Sigmoid colon (tissue), 4 donors: ENCODE data around the gene COG7.
"Not testable (repeated sequence)": the region's sequence is repeated elsewhere in the genome, so short reads cannot be mapped to it uniquely, and the experiment has no call there.

Experiments
- EP300 ChIP-seq, 4 donors: sonication (generic); formaldehyde crosslinking; IDR thresholded peaks; one replicate each; pipeline ENCODE4 v1.6.1; 2017; ENCODE audit warnings: antibody characterized with exemption in 4 of 4
- POLR2A ChIP-seq, 2 donors: fragments of 450-650 bp; IDR thresholded peaks; one replicate each; pipeline ENCODE4 v1.6.1; 2016; ENCODE audit warnings: antibody characterized with exemption in 2 of 2, mild to moderate bottlenecking in 2 of 2, moderate library complexity in 2 of 2
- TF ChIP-seq, protein P1 (sequence below), 4 experiments: fragments of 450-650 bp in 3 of 4; fragments of 200-600 bp in 1 of 4; IDR thresholded peaks; one replicate each; pipeline ENCODE4 v1.5.1; 2016 to 2019; ENCODE audit warnings: antibody characterized with exemption in 4 of 4, mild to moderate bottlenecking in 3 of 4, moderate library complexity in 2 of 4

DNA sequence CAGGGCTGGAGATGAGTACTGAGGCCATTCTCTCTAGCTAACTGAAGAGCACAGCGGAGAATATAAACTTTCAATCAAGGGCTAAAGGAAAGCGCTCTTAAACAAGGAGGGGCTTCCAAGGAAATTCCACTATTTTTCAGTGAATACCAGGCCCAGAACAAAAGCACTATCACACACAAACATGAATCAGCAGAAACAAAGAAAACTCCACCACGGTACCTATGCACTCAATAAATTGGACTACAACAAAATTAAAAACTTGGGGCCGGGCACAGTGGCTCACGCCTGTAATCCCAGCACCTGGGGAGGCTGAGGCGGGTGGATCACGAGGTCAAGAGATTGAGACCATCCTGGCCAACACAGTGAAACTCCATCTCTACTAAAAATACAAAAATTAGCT lies 15.4 kb downstream of the COG7 start:
- TF ChIP-seq POLR2A, EP300 (IDR thresholded peaks at IDR 0.05): not testable (repeated sequence)
- TF ChIP-seq, protein P1, sequence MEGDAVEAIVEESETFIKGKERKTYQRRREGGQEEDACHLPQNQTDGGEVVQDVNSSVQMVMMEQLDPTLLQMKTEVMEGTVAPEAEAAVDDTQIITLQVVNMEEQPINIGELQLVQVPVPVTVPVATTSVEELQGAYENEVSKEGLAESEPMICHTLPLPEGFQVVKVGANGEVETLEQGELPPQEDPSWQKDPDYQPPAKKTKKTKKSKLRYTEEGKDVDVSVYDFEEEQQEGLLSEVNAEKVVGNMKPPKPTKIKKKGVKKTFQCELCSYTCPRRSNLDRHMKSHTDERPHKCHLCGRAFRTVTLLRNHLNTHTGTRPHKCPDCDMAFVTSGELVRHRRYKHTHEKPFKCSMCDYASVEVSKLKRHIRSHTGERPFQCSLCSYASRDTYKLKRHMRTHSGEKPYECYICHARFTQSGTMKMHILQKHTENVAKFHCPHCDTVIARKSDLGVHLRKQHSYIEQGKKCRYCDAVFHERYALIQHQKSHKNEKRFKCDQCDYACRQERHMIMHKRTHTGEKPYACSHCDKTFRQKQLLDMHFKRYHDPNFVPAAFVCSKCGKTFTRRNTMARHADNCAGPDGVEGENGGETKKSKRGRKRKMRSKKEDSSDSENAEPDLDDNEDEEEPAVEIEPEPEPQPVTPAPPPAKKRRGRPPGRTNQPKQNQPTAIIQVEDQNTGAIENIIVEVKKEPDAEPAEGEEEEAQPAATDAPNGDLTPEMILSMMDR (IDR thresholded peaks at IDR 0.05) = not testable (repeated sequence)
